IPS-20b (cell line): ENCODE results near the gene OFD1.
A peak's percentile ranks its signal among the peaks of the same experiment; 100 is the strongest.

ENCODE experiments used
- H3K27ac ChIP-seq: one replicate; pipeline ENCODE4 v1.5.1; 2013; ENCODE audit warnings: low read length
- H3K27me3 ChIP-seq: 2 replicates; pipeline ENCODE4 v1.6.1; 2013; ENCODE audit warnings: mild to moderate bottlenecking, low read length, inconsistent platforms; ENCODE audit not compliant: insufficient read depth
- H3K36me3 ChIP-seq: 2 replicates; pipeline ENCODE4 v1.6.1; 2013; ENCODE audit warnings: low read depth, mild to moderate bottlenecking, inconsistent platforms, low read length, moderate library complexity; ENCODE audit not compliant: insufficient read depth
- H3K4me1 ChIP-seq: 2 replicates; pipeline ENCODE4 v1.6.1; 2013; ENCODE audit warnings: mild to moderate bottlenecking, control low read depth, inconsistent platforms, low read length, moderate library complexity; ENCODE audit not compliant: insufficient read depth
- H3K4me3 ChIP-seq: 2 replicates; pipeline ENCODE4 v1.5.1; 2013; ENCODE audit warnings: mild to moderate bottlenecking, low read length, inconsistent platforms
- H3K9ac ChIP-seq: 2 replicates; pipeline ENCODE4 v1.6.1; 2013; ENCODE audit warnings: low read depth, mild to moderate bottlenecking, inconsistent platforms, low read length, moderate library complexity
- H3K9me3 ChIP-seq: 2 replicates; pipeline ENCODE4 v1.6.1; 2013; ENCODE audit warnings: mild to moderate bottlenecking, low read depth, low read length, inconsistent platforms; ENCODE audit not compliant: insufficient read depth

OFD1 gene

GRCh38 chrX:13732246-13733067, 2.1 kb upstream of the OFD1 start:
- H3K9me3 ChIP-seq = no peaks in the 10 kb centered on the region
- H3K27ac ChIP-seq = no peak overlapping the region
- H3K36me3 ChIP-seq = peaks cover 10% of the 10 kb centered on the region
- no peak overlapping the region for H3K4me3 ChIP-seq
- H3K4me1 ChIP-seq = no peaks in the 10 kb centered on the region
- no peaks in the 10 kb centered on the region for H3K27me3 ChIP-seq
- H3K9ac ChIP-seq = no peak overlapping the region

DNA sequence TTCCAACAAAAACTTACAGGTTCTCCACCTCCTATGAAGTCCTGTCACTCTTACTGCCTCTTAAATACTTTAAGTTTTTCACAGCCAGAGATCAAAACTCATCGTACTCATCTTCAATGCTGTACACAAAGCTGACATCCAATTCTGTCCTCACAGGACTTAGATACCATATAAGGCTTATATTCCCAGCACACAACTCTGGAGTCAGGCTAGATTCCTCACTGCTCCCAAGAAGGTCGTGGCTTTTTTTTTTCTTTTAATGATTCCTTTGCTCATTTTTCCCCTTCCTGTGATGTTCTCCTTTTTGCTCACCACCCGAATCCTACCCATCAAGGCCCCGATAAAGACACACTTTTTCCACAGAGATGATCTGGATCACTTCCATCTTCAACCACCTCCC, 1.0 kb upstream of the OFD1 start:
- peak overlapping the region; percentile 97 for H3K9ac ChIP-seq
- no peaks in the 10 kb centered on the region for H3K4me1 ChIP-seq
- H3K4me3 ChIP-seq = peak overlapping the region; percentile 99

GRCh38 chrX:13741695-13742094, 7.1 kb downstream of the OFD1 start:
- Histone ChIP-seq H3K27ac (no peak overlapping the region), H3K9ac (no peak overlapping the region), H3K36me3 (peaks cover 70% of the 10 kb centered on the region), H3K4me1 (no peaks in the 10 kb centered on the region), H3K4me3 (no peak overlapping the region), H3K9me3 (no peaks in the 10 kb centered on the region), H3K27me3 (no peaks in the 10 kb centered on the region)

More for the DNA sequence above, 1.0 kb upstream of the OFD1 start:
- Histone ChIP-seq H3K36me3 (peaks cover 18% of the 10 kb centered on the region), H3K27ac (no peak overlapping the region), H3K27me3 (no peaks in the 10 kb centered on the region), H3K9me3 (no peaks in the 10 kb centered on the region)

- Histone ChIP-seq H3K4me3 (no peak overlapping the region), H3K9ac (no peak overlapping the region), H3K9me3 (no peaks in the 10 kb centered on the region), H3K27ac (no peak overlapping the region), H3K4me1 (no peaks in the 10 kb centered on the region), H3K27me3 (no peaks in the 10 kb centered on the region), H3K36me3 (peaks cover 72% of the 10 kb centered on the region)
Measured at GRCh38 chrX:13742397-13743176, 8.0 kb downstream of the OFD1 start.

- no peaks in the 10 kb centered on the region for H3K9me3 ChIP-seq
- no peaks in the 10 kb centered on the region for H3K27me3 ChIP-seq
- no peak overlapping the region for H3K9ac ChIP-seq
- H3K4me1 ChIP-seq = no peaks in the 10 kb centered on the region
- H3K36me3 ChIP-seq = peaks cover 89% of the 10 kb centered on the region
- no peak overlapping the region for H3K4me3 ChIP-seq
- H3K27ac ChIP-seq = no peak overlapping the region
Measured at GRCh38 chrX:13747836-13748235, 13.3 kb downstream of the OFD1 start.

DNA sequence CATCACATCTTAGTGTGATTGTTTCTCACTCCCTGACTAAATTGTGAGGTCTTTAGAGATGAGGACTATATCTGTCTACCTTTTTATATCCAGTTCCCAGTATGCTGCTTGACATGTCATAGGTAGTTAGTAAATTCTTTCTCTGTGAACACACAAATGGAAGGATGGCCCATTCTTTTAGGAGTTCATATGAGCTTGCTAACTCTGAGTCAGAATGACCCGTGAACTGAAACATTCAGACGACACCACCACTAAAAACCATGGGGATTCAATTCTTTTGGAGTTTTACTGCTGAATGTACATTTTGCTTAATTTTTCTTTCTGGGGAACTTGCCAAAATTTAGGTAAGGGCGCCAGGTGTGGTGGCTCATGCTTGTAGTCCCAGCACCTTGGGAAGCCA, 13.9 kb downstream of the OFD1 start:
- Histone ChIP-seq H3K4me3 (no peak overlapping the region), H3K9ac (no peak overlapping the region), H3K36me3 (peaks cover 90% of the 10 kb centered on the region), H3K27ac (no peak overlapping the region), H3K27me3 (no peaks in the 10 kb centered on the region), H3K4me1 (no peaks in the 10 kb centered on the region), H3K9me3 (no peaks in the 10 kb centered on the region)

DNA sequence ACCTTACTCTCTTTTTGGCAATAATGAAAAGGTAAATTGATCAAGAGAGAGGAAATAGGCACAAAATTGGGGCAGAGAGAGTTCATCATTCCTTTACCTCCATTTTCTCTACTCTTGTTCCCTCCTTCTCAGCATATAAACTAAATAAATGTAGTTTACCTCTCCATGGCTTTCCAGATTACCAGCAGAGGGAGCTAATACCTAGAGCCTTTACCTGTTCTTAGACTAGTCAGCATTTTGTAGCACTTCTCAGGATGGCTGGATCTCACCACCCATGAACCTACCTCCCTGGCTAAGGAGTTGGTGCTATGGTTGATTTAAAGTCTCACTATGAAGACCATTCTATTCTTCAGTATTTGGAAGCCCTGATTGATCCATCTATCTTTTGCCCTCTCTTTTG, 15.7 kb downstream of the OFD1 start:
- Histone ChIP-seq H3K27ac (no peak overlapping the region), H3K4me1 (no peaks in the 10 kb centered on the region)

GRCh38 chrX:13750812-13751211, 16.3 kb downstream of the OFD1 start:
- H3K27ac ChIP-seq = no peak overlapping the region
- H3K9me3 ChIP-seq = no peaks in the 10 kb centered on the region
- no peak overlapping the region for H3K4me3 ChIP-seq
- no peaks in the 10 kb centered on the region for H3K4me1 ChIP-seq
- H3K27me3 ChIP-seq = no peaks in the 10 kb centered on the region
- H3K36me3 ChIP-seq = peaks cover 85% of the 10 kb centered on the region
- no peak overlapping the region for H3K9ac ChIP-seq

More for the DNA sequence above, 15.7 kb downstream of the OFD1 start:
- no peaks in the 10 kb centered on the region for H3K9me3 ChIP-seq
- H3K9ac ChIP-seq = no peak overlapping the region
- no peak overlapping the region for H3K4me3 ChIP-seq
- H3K36me3 ChIP-seq = peaks cover 85% of the 10 kb centered on the region
- H3K27me3 ChIP-seq = no peaks in the 10 kb centered on the region

GRCh38 chrX:13752141-13752540, 17.6 kb downstream of the OFD1 start:
- H3K4me1 ChIP-seq = no peaks in the 10 kb centered on the region; the same call in 1 of the 2 replicates
- H3K27ac ChIP-seq = no peak overlapping the region
- no peaks in the 10 kb centered on the region for H3K9me3 ChIP-seq
- no peak overlapping the region for H3K9ac ChIP-seq
- H3K27me3 ChIP-seq = no peaks in the 10 kb centered on the region
- no peak overlapping the region for H3K4me3 ChIP-seq
- H3K36me3 ChIP-seq = peaks cover 81% of the 10 kb centered on the region

- no peak overlapping the region for H3K9ac ChIP-seq
- H3K36me3 ChIP-seq = peaks cover 82% of the 10 kb centered on the region
- H3K9me3 ChIP-seq = no peaks in the 10 kb centered on the region
- H3K27me3 ChIP-seq = no peaks in the 10 kb centered on the region
- H3K4me3 ChIP-seq = no peak overlapping the region
- no peak overlapping the region for H3K27ac ChIP-seq
- no peaks in the 10 kb centered on the region; the same call in 1 of the 2 replicates for H3K4me1 ChIP-seq
Measured at GRCh38 chrX:13752646-13753045, 18.1 kb downstream of the OFD1 start.

GRCh38 chrX:13754765-13755164, 20.2 kb downstream of the OFD1 start:
- H3K27ac ChIP-seq = no peak overlapping the region
- no peak overlapping the region for H3K4me3 ChIP-seq
- no peak overlapping the region for H3K9ac ChIP-seq
- no peaks in the 10 kb centered on the region; the same call in 1 of the 2 replicates for H3K4me1 ChIP-seq
- no peaks in the 10 kb centered on the region for H3K27me3 ChIP-seq
- H3K36me3 ChIP-seq = peaks cover 87% of the 10 kb centered on the region
- H3K9me3 ChIP-seq = no peaks in the 10 kb centered on the region

- Histone ChIP-seq H3K4me1 (peaks cover 2% of the 10 kb centered on the region; the same call in 1 of the 2 replicates), H3K27ac (no peak overlapping the region)
Measured at GRCh38 chrX:13755254-13755653, 20.7 kb downstream of the OFD1 start.

More at GRCh38 chrX:13755254-13755653, 20.7 kb downstream of the OFD1 start:
- peaks cover 88% of the 10 kb centered on the region for H3K36me3 ChIP-seq
- H3K4me3 ChIP-seq = no peak overlapping the region
- H3K9ac ChIP-seq = no peak overlapping the region
- H3K27me3 ChIP-seq = no peaks in the 10 kb centered on the region
- H3K9me3 ChIP-seq = no peaks in the 10 kb centered on the region
